ENCODE results near the gene UAP1L1. TPM values are rescaled to one million over a fixed set of nuclear protein-coding genes. Genes with fewer than 3 reads are reported as not detected.

The UAP1L1 gene
- total and polyA plus RNA-seq, 4 donors: 0.35 to 2.3 (median 1.7) TPM

DNA sequence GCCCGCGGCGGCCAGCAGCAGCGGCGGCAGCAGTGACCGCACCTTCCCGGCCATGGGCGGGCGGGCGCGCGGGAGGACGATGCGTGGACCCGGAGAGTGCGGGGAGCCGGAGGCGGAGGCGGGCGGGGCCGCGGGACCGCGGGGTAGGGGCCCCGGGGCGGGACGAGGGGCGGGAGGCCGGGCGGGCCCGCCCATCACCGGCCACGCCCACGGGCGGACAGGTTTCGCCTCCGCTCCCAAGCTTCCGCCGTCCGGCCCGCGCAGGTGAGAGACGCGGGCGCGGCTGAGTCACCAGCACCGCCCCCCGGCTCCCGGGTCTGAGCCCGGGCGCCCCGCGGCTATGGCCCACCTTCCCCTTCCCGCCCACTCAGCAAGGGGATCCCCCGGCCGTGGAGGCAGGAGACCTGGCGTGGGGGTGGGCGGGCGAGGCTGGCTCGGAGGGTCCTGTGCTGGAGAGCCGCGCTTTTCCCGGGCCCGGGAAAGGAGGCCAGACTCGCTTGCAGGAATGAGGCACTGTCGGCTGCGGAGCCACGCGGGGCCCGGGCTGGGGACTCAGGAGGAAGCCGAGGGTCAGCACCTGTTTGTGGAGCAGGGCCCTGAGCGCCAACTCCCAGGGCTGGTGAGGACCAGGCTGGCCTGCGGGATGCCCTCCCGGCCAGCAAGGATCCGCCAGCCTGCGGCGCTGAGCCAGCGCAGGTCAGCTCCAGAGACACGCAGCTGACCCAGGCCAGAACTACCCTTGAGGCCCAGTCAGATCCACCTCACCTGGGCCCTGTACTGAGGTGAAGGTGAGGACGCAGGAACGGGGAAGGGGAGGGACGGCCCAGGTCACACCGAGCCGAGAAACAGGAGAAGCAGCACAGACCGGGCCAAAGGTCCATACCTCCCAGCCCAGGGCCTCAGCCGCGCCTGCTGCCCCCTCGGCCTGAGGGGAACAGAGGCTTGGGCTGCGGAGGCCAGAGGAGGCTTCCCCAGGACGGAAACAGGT is 23.1 kb upstream of the UAP1L1 start, which contains the start of gene ENTPD2:
Gene ENTPD2 (minus strand): TSS at position 118 of the 988 bp plus-strand sequence. CDS start 64 bp downstream, at position 54.
- H3K9ac ChIP-seq (ENCODE audit: low read depth in 1 of 2, low read length in 2 of 2): no peak within 1 kb of the TSS
- DNase-seq (ENCODE audit: low spot score): no peak
- peak within 1 kb of the TSS in 2 of 3 donors; percentile 49 to 52 for H3K4me3 ChIP-seq (ENCODE audit: low read depth in 1 of 3, low read length in 3 of 3)
- TF ChIP-seq, protein P1, sequence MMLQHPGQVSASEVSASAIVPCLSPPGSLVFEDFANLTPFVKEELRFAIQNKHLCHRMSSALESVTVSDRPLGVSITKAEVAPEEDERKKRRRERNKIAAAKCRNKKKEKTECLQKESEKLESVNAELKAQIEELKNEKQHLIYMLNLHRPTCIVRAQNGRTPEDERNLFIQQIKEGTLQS (IDR thresholded peaks at IDR 0.05): no peak
- TF ChIP-seq, protein P2, sequence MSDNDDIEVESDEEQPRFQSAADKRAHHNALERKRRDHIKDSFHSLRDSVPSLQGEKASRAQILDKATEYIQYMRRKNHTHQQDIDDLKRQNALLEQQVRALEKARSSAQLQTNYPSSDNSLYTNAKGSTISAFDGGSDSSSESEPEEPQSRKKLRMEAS (IDR thresholded peaks at IDR 0.05): no peak
- TF ChIP-seq, protein P3, sequence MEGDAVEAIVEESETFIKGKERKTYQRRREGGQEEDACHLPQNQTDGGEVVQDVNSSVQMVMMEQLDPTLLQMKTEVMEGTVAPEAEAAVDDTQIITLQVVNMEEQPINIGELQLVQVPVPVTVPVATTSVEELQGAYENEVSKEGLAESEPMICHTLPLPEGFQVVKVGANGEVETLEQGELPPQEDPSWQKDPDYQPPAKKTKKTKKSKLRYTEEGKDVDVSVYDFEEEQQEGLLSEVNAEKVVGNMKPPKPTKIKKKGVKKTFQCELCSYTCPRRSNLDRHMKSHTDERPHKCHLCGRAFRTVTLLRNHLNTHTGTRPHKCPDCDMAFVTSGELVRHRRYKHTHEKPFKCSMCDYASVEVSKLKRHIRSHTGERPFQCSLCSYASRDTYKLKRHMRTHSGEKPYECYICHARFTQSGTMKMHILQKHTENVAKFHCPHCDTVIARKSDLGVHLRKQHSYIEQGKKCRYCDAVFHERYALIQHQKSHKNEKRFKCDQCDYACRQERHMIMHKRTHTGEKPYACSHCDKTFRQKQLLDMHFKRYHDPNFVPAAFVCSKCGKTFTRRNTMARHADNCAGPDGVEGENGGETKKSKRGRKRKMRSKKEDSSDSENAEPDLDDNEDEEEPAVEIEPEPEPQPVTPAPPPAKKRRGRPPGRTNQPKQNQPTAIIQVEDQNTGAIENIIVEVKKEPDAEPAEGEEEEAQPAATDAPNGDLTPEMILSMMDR (IDR thresholded peaks at IDR 0.05; ENCODE audit: low read depth, low read length, missing input control): no peak
- TF ChIP-seq RAD21 (IDR thresholded peaks at IDR 0.05): no peak
- TF ChIP-seq HNF4G (IDR thresholded peaks at IDR 0.05): no peak
- WGBS: 8% methylated on average over 90 of the region's 90 CpGs
- H3K9me3 ChIP-seq (ENCODE audit: control insufficient read depth in 4 of 4, low read length in 3 of 4): no peaks in the 10 kb centered on the region
- H3K27ac ChIP-seq (ENCODE audit: low read depth in 1 of 2, low read length in 2 of 2): peak within 1 kb of the TSS; percentile 84 to 88
- no peaks in the 10 kb centered on the region for H3K36me3 ChIP-seq (ENCODE audit: control insufficient read depth in 4 of 4, insufficient read depth in 3 of 4, low read depth in 1 of 4, low read length in 3 of 4)
- peaks cover 0 to 3% (median 0%) of the 10 kb centered on the region in 4 donors for H3K27me3 ChIP-seq (ENCODE audit: control insufficient read depth in 4 of 4, insufficient read depth in 4 of 4, low read length in 3 of 4)
- H3K4me1 ChIP-seq (ENCODE audit: control insufficient read depth in 4 of 4, insufficient read depth in 4 of 4, low read length in 3 of 4): peaks cover 21 to 43% (median 30%) of the 10 kb centered on the region in 4 donors

DNA sequence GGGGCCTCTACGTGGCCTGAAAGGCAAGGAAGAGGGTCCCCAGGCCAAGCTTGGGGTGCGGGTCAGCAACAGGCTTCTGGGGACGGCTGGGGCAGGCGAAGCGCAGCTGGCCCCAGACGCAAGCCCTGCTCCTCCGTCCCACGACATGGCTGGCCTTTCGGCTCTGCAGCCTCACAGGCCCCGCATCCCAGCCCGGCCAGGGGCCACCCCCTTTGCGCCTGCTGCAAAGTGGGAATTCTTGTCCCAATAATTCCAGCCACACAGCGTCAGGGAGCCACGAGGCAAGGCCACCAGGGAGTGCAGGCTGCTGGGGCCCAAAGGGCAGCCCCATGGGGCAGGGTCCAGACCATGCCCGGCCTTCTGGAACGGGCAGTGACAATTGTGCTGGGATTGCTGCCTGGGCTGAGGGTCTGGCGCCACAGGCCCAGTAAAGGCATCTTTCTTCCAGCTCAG is 22.4 kb upstream of the UAP1L1 start:
- Histone ChIP-seq H3K27ac (ENCODE audit: low read depth in 1 of 2, low read length in 2 of 2) (peak overlapping the region; percentile 84 to 88), H3K36me3 (ENCODE audit: control insufficient read depth in 4 of 4, insufficient read depth in 3 of 4, low read depth in 1 of 4, low read length in 3 of 4) (no peaks in the 10 kb centered on the region), H3K27me3 (ENCODE audit: control insufficient read depth in 4 of 4, insufficient read depth in 4 of 4, low read length in 3 of 4) (no peaks in the 10 kb centered on the region), H3K4me1 (ENCODE audit: control insufficient read depth in 4 of 4, insufficient read depth in 4 of 4, low read length in 3 of 4) (peaks cover 21 to 38% (median 30%) of the 10 kb centered on the region in 4 donors), H3K9ac (ENCODE audit: low read depth in 1 of 2, low read length in 2 of 2) (no peak overlapping the region), H3K9me3 (ENCODE audit: control insufficient read depth in 4 of 4, low read length in 3 of 4) (no peaks in the 10 kb centered on the region), H3K4me3 (ENCODE audit: low read depth in 1 of 3, low read length in 3 of 3) (peak overlapping the region in 1 of 3 donors; percentile 52)
- DNase-seq (ENCODE audit: low spot score): no peak
- 40% methylated on average over 17 of the region's 17 CpGs for WGBS
- TF ChIP-seq, protein P3 (IDR thresholded peaks at IDR 0.05; ENCODE audit: low read depth, low read length, missing input control): no peak
- TF ChIP-seq, protein P2 (IDR thresholded peaks at IDR 0.05): no peak
- TF ChIP-seq FOXA1 (IDR thresholded peaks at IDR 0.05) (no peak), EGR1 (IDR thresholded peaks at IDR 0.05; ENCODE audit: low read depth in 2 of 2) (no peak), YY1 (IDR thresholded peaks at IDR 0.05) (no peak), RXRA (IDR thresholded peaks at IDR 0.05) (peak in 1 of 2 donors; percentile 34), TAF1 (conservative IDR thresholded peaks at IDR 0.05) (no peak), HNF4A (conservative IDR thresholded peaks at IDR 0.05) (peak; percentile 86 to 94), HNF4G (IDR thresholded peaks at IDR 0.05) (peak; percentile 50)
- TF ChIP-seq, protein P1 (IDR thresholded peaks at IDR 0.05): no peak

Data from liver (tissue), 9 donors.